ENCODE measurements around the gene IPO13.

- TF ChIP-seq CTCF (conservative IDR thresholded peaks at IDR 0.05 in 1 of 2, IDR thresholded peaks at IDR 0.05 in 1 of 2; ENCODE audit: extremely low read depth in 1 of 2, insufficient read depth in 1 of 2, low read depth in 1 of 2, low read length in 2 of 2) (no peak), EZH2 (IDR thresholded peaks at IDR 0.05; ENCODE audit: borderline replicate concordance, low read length) (no peak)
Observed at GRCh38 chr1:43999455-43999854, 52.7 kb downstream of the IPO13 start.
